Gastrocnemius medialis (tissue), 4 donors: ENCODE results near the gene APBA2.

ENCODE experiments used
- CTCF ChIP-seq, 5 experiments: fragments of 450-650 bp in 3 of 5; fragments of 200-600 bp in 2 of 5; sonication (generic) in 2 of 5; IDR thresholded peaks in 4 of 5; conservative IDR thresholded peaks in 1 of 5; 1 replicate in 4 of 5; 2 replicates in 1 of 5; pipeline ENCODE4 v1.5.1; 2016 to 2019; ENCODE audit warnings: antibody characterized with exemption in 5 of 5, mild to moderate bottlenecking in 3 of 5, moderate library complexity in 3 of 5
- POLR2A ChIP-seq, 2 donors: fragments of 450-650 bp; IDR thresholded peaks; one replicate each; pipeline ENCODE4 v1.6.1; 2017; ENCODE audit warnings: antibody characterized with exemption in 2 of 2, mild to moderate bottlenecking in 2 of 2, moderate library complexity in 2 of 2

- TF ChIP-seq CTCF (IDR thresholded peaks at IDR 0.05 in 4 of 5, conservative IDR thresholded peaks at IDR 0.05 in 1 of 5) (no peak), POLR2A (IDR thresholded peaks at IDR 0.05) (no peak)
These were observed 235.0 kb downstream of the APBA2 start for GRCh38 chr15:29120593-29121368.
